NCI-H345 treated with DMSO at 0.1 percent for 48 hours (cell line): ENCODE measurements around the gene NUTM2G.
"Not testable (repeated sequence)": the region's sequence is repeated elsewhere in the genome, so short reads cannot be mapped to it uniquely, and the experiment has no call there.

Experiments used
- DNase-seq: peaks from one replicate; lab custom pipeline; 2025; ENCODE audit not compliant: unreplicated experiment; lab: John Stamatoyannopoulos, UW

NUTM2G gene

DNA sequence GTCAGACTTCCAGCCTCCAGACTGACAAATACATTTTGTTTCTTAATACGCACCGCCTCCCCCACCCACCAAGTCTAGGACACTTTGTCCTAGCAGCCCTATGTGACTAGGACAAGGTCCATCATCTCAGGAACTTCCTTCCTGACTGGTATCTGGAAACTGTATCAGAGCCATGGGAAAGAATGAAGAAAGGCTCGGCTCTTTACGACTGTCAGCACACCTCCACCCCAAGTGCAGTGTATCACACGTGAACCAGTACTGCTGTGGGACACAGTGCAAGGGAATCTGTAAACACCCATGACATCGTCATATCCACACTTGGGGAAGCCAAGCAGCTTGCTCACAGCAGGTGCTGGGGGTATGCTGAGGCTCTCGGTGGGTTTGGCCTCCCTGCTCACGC lies 13.0 kb downstream of the NUTM2G start:
- DNase-seq: not testable (repeated sequence)

DNA sequence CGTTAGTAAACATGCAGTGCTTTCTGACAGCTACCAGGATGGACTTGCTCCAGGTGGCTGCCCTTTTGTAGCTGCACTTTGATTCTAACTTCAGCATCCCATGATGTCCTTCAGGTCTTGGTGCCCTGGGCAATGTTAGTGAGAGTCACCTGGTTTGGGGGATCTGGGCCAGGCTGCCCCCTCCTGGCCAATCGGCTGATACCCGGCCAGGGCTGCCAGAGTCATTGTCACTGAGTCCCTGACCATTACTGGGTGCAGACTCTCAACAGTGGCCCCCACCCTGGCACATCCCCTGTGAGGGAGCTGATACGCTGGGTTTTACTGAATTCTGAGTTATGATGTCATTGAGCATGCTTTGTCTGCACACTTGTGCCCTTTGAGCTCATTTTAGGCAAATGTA lies 13.5 kb downstream of the NUTM2G start:
- not testable (repeated sequence) for DNase-seq

- not testable (repeated sequence) for DNase-seq
Observed at GRCh38 chr9:96949346-96949745, 20.7 kb downstream of the NUTM2G start.

GRCh38 chr9:96950539-96950938 lies 21.9 kb downstream of the NUTM2G start:
- not testable (repeated sequence) for DNase-seq

DNA sequence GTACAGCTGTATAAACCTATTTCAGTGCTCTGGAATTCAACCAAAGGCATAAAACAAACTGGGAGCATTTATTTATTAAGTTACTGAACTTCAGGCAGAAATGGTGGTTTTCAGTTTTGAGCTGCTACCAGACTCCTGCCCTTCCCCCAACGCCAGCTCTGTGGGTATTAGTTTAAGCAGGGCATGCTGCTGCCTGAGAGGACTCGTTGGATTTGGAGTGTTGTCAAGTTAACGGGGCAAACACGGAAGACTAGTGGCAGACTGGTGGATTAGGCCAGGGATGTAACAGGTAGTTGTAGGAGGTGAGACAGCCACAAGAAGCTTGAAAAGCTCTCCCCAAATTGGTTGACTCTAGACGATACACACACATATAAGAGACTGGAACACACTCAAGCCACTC lies 38.9 kb downstream of the NUTM2G start:
- not testable (repeated sequence) for DNase-seq

- DNase-seq: not testable (repeated sequence)
Observed at GRCh38 chr9:96972552-96972951, 43.9 kb downstream of the NUTM2G start.

DNA sequence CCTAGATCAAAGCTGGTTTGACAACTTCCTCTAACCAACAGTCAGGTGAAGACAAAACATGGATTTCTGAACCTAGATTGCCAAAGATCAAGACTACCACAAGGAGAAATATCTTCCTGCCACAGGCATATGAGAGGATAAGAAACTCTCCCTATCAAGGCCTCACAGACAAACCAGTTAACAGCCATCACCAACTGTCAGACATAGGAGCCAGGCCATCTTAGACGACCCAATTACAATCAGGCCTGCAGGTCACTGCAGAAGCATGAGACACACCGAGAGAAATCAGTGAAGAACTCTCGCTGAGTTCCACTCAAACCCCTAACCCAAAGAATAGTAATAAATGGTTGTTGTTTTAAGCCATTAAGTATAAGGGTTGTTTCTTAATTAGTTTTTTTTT lies 45.4 kb downstream of the NUTM2G start:
- not testable (repeated sequence) for DNase-seq

GRCh38 chr9:96983496-96984122 lies 55.0 kb downstream of the NUTM2G start:
- not testable (repeated sequence) for DNase-seq

- DNase-seq: not testable (repeated sequence)
Observed at GRCh38 chr9:96984139-96984538, 55.5 kb downstream of the NUTM2G start.

- DNase-seq: not testable (repeated sequence)
Observed at GRCh38 chr9:96984887-96985286, 56.2 kb downstream of the NUTM2G start.
